D721Med (cell line): ENCODE data around the gene ARG2.

Experiments used
- DNase-seq: peaks from one replicate; pipeline ENCODE4 v3.0.0; 2011; ENCODE audit warnings: low spot score; ENCODE audit not compliant: insufficient read length
- FAIRE-seq: peaks from 2 replicates; lab custom pipeline; 2011; peaks lifted over from hg19 to GRCh38; lab: Jason Lieb, UNC
- CTCF ChIP-seq: IDR thresholded peaks from 2 replicates; pipeline ENCODE4 v1.5.1; 2012; ENCODE audit warnings: mild to moderate bottlenecking, control low read depth; ENCODE audit not compliant: insufficient read depth; ENCODE audit errors: missing control alignments

The ARG2 gene

GRCh38 chr14:67652189-67652588 is 32.5 kb downstream of the ARG2 start:
- DNase-seq: no peak
- no peak for TF ChIP-seq CTCF
- no peak for FAIRE-seq

DNA sequence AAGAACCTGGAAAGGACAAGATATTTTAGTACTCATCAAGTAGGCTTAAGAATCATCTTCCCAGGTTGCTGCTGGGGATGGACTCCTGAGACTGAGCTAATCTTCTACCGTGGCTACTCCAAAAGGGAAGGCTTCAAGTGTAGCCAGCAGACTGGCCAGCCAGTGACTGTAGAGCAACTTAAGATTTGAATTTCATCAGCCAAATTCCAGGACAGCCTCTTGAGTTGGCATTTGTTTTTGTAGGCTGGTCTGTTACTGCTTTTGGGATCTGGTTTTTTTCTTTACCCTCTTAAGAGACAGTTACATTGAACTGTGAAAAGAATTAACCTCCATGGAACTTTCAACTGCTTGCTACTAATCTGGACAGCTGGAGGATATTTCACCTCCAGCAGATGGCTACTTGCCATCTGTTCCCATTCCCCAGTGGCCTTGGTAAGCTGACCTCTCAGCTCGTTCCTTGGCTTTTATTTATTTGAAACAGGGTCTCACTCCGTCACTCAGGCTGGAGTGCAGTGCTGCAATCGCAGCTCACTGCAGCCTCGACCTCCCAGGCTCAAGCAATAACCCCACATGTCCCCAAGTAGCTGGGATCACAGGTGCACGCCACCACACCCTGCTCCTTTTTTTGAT is 34.0 kb downstream of the ARG2 start:
- DNase-seq (no peak), FAIRE-seq (peak; percentile 73)
- no peak for TF ChIP-seq CTCF

- DNase-seq (no peak), FAIRE-seq (no peak)
- no peak for TF ChIP-seq CTCF
These were observed 43.9 kb downstream of the ARG2 start for GRCh38 chr14:67663633-67664032.

GRCh38 chr14:67665868-67666267 is 46.1 kb downstream of the ARG2 start:
- FAIRE-seq: no peak
- no peak for TF ChIP-seq CTCF
- DNase-seq: no peak

DNA sequence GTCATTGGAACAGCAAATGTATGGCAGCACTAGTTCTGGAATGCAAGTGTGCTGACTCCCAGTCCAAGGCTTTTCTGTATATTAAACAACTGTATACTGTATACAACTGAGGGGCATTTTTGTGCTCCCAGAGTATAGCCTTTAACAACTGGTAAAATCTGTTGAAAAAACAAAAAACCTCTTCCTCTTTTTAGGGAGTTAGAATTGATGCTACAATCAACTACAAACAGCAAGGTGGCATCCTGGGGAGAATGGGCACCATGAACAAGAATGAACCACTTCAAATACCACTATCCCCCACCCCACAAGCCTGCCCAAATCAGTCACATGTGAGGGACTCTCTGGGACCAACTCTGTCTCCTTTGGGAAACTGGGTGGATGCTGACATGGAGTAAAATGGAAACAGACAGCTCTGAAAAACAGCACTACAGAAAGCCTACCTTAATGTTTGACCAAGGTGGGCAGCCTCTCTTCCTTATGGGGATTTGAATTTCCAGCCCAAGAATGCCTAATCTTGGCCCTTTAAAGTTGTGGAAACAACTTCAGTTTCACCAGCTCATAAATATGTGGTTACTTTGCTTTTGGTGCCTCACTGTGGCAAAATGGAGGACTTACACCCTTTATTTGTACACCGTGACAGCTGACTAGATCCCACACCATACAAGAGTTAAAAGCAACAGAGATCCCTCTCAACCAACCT is 47.2 kb downstream of the ARG2 start:
- no peak for FAIRE-seq
- TF ChIP-seq CTCF: peak; percentile 79
- DNase-seq: peak; percentile 36

GRCh38 chr14:67668559-67668958 is 48.8 kb downstream of the ARG2 start:
- FAIRE-seq (no peak), DNase-seq (no peak)

More at GRCh38 chr14:67668559-67668958, 48.8 kb downstream of the ARG2 start:
- no peak for TF ChIP-seq CTCF
